Spleen (tissue), 7 donors: ENCODE results near the gene GNAT1.
"Not testable (repeated sequence)": the region's sequence is repeated elsewhere in the genome, so short reads cannot be mapped to it uniquely, and the experiment has no call there.

Source experiments
- POLR2AphosphoS5 ChIP-seq, 3 donors: sonication (generic); formaldehyde crosslinking; IDR thresholded peaks; one replicate each; pipeline ENCODE4 v1.5.1; 2017; ENCODE audit warnings: antibody characterized with exemption in 3 of 3
- TF ChIP-seq, protein P1 (sequence below), 11 experiments: fragments of 200-600 bp in 7 of 11; fragments of 450-650 bp in 4 of 11; sonication (generic) in 4 of 11; IDR thresholded peaks in 8 of 11; conservative IDR thresholded peaks in 3 of 11; 1 replicate in 7 of 11; 2 replicates in 4 of 11; pipeline versions ENCODE4 v1.4.0 to v1.8.0; 2016 to 2021; ENCODE audit warnings: antibody characterized with exemption in 11 of 11, inconsistent platforms in 4 of 11, mild to moderate bottlenecking in 1 of 11
- donor health status: DM: no; HTN: no; CAD: no; lungs with moderate emphysema.
- donor health status: DM: no; HTN: no; CAD: no.
- donor health status: DM: no; HTN: no; CAD: no.

- TF ChIP-seq, protein P1, sequence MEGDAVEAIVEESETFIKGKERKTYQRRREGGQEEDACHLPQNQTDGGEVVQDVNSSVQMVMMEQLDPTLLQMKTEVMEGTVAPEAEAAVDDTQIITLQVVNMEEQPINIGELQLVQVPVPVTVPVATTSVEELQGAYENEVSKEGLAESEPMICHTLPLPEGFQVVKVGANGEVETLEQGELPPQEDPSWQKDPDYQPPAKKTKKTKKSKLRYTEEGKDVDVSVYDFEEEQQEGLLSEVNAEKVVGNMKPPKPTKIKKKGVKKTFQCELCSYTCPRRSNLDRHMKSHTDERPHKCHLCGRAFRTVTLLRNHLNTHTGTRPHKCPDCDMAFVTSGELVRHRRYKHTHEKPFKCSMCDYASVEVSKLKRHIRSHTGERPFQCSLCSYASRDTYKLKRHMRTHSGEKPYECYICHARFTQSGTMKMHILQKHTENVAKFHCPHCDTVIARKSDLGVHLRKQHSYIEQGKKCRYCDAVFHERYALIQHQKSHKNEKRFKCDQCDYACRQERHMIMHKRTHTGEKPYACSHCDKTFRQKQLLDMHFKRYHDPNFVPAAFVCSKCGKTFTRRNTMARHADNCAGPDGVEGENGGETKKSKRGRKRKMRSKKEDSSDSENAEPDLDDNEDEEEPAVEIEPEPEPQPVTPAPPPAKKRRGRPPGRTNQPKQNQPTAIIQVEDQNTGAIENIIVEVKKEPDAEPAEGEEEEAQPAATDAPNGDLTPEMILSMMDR (IDR thresholded peaks at IDR 0.05 in 8 of 11, conservative IDR thresholded peaks at IDR 0.05 in 3 of 11): not testable (repeated sequence)
- TF ChIP-seq POLR2AphosphoS5 (IDR thresholded peaks at IDR 0.05): not testable (repeated sequence)
Measured at GRCh38 chr3:50211368-50211717, 19.9 kb downstream of the GNAT1 start.
